ENCODE results near the gene IQCM. TPM values are rescaled to one million over a fixed set of nuclear protein-coding genes. Genes with fewer than 3 reads are reported as not detected.

The IQCM gene
- polyA plus RNA-seq, 3 donors, result not detected

DNA sequence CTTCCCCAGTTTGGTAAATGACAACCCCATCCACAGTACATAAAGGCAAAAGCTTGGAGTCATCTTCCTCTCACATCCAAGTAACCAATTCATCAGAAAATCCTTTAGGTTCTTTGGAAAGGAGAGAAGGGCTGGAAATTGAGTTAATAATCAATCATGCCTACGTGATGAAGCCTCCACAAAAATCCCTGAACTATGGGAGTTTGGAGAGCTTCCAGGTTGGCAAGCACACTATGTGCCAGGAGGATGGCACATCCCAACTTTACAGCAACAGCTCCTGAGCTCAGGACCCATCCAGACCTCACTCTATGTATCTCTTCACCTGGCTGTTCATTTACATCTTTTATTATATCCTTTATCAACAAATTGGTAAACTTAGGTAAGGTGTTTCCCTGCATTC, 98.9 kb downstream of the IQCM start:
- Histone ChIP-seq H3K36me3 (replicated peaks in 1 of 2; ENCODE audit: control insufficient read depth in 1 of 2, insufficient read depth in 2 of 2, low read length in 2 of 2) (no peaks in the 10 kb centered on the region), H2AFZ (ENCODE audit: insufficient read depth, low read depth, low read length, poor library complexity, severe bottlenecking) (no peak overlapping the region), H4K20me1 (ENCODE audit: insufficient read depth, low read length) (no peaks in the 10 kb centered on the region), H3K9ac (ENCODE audit: insufficient read depth, low read length, poor library complexity, severe bottlenecking) (no peak overlapping the region), H3K9me3 (replicated peaks in 1 of 2; ENCODE audit: control insufficient read depth in 1 of 2, insufficient read depth in 1 of 2, low read length in 2 of 2) (peaks cover 12 to 22% of the 10 kb centered on the region in 2 donors), H3K27ac (ENCODE audit: low read depth in 1 of 2, low read length in 2 of 2) (no peak overlapping the region), H3K4me1 (ENCODE audit: control insufficient read depth in 1 of 2, insufficient read depth in 2 of 2, low read length in 2 of 2) (no peaks in the 10 kb centered on the region), H3K79me2 (ENCODE audit: insufficient read depth, low read length) (no peaks in the 10 kb centered on the region), H3K4me3 (replicated peaks in 1 of 3; ENCODE audit: low read depth in 2 of 3, low read length in 3 of 3) (no peak overlapping the region), H3K4me2 (replicated peaks; ENCODE audit: extremely low read depth, low read length, poor library complexity, severe bottlenecking) (no peak overlapping the region), H3K27me3 (ENCODE audit: control insufficient read depth in 2 of 2, insufficient read depth in 2 of 2, low read length in 2 of 2) (no peaks in the 10 kb centered on the region)
- TF ChIP-seq, protein P1, sequence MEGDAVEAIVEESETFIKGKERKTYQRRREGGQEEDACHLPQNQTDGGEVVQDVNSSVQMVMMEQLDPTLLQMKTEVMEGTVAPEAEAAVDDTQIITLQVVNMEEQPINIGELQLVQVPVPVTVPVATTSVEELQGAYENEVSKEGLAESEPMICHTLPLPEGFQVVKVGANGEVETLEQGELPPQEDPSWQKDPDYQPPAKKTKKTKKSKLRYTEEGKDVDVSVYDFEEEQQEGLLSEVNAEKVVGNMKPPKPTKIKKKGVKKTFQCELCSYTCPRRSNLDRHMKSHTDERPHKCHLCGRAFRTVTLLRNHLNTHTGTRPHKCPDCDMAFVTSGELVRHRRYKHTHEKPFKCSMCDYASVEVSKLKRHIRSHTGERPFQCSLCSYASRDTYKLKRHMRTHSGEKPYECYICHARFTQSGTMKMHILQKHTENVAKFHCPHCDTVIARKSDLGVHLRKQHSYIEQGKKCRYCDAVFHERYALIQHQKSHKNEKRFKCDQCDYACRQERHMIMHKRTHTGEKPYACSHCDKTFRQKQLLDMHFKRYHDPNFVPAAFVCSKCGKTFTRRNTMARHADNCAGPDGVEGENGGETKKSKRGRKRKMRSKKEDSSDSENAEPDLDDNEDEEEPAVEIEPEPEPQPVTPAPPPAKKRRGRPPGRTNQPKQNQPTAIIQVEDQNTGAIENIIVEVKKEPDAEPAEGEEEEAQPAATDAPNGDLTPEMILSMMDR (IDR thresholded peaks at IDR 0.05), result no peak
- H3K4me3 Mint-ChIP-seq, result no peak overlapping the region
- no peak overlapping the region for H3K27ac Mint-ChIP-seq
- DNase-seq, result no peak
- intact Hi-C loops (cut with micrococcal nuclease), result no loop called here
- H3K9me3 Mint-ChIP-seq, result peaks cover 3 to 18% (median 8%) of the 10 kb centered on the region in 7 donors
- 80% methylated on average over 1 of the region's 1 CpG for WGBS (ENCODE audit: insufficient coverage)
- H3K36me3 Mint-ChIP-seq, result no peaks in the 10 kb centered on the region
- no peaks in the 10 kb centered on the region for H3K4me1 Mint-ChIP-seq
- peaks cover 0 to 2% (median 0%) of the 10 kb centered on the region in 3 donors for H3K27me3 Mint-ChIP-seq (ENCODE audit: low read depth in 3 of 3)

DNA sequence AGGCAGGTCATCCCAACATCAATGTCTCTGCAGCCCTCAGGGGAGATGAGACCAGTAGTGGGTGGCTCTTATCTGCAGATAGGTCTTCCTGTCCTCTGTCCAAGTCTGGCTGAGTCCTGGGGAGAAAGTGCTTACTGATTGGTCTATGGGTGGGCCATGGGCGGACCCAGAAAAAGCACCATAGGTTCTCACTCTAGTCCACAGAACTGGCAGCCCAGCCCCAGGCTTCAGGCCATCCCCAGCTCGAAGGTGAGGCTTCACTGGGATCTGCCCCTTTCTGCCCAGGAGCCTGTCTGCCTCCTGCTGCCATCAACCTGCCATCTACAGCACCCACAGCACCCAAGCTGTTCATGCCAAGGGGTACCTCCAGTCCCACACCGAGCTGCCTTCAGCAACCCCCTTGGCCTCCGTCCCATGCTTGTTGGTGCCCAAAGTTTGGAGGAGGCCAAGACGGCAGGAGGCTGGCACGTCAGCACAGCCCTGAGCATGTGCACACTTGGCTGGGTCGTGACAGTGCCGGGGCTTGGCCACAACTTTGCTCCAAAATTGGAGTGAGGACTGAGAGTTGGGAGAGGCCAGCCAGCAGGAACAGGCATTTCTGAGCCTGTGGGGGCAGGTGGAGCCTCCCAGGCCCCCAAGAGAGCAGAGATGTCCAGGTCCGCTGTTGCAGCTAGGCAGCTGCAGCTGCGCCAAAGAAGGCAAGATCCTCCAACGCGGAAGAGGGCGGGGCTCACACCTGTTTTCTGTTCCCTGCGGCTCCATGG, 99.6 kb downstream of the IQCM start:
- WGBS (ENCODE audit: insufficient coverage), result 94% methylated on average over 12 of the region's 14 CpGs
- Histone ChIP-seq H3K4me2 (replicated peaks; ENCODE audit: extremely low read depth, low read length, poor library complexity, severe bottlenecking) (no peak overlapping the region), H3K27me3 (ENCODE audit: control insufficient read depth in 2 of 2, insufficient read depth in 2 of 2, low read length in 2 of 2) (no peaks in the 10 kb centered on the region), H3K4me1 (ENCODE audit: control insufficient read depth in 1 of 2, insufficient read depth in 2 of 2, low read length in 2 of 2) (no peaks in the 10 kb centered on the region), H3K9me3 (replicated peaks in 1 of 2; ENCODE audit: control insufficient read depth in 1 of 2, insufficient read depth in 1 of 2, low read length in 2 of 2) (peaks cover 12 to 22% of the 10 kb centered on the region in 2 donors), H2AFZ (ENCODE audit: insufficient read depth, low read depth, low read length, poor library complexity, severe bottlenecking) (no peak overlapping the region), H3K9ac (ENCODE audit: insufficient read depth, low read length, poor library complexity, severe bottlenecking) (no peak overlapping the region), H3K79me2 (ENCODE audit: insufficient read depth, low read length) (no peaks in the 10 kb centered on the region), H3K36me3 (replicated peaks in 1 of 2; ENCODE audit: control insufficient read depth in 1 of 2, insufficient read depth in 2 of 2, low read length in 2 of 2) (no peaks in the 10 kb centered on the region), H3K27ac (ENCODE audit: low read depth in 1 of 2, low read length in 2 of 2) (no peak overlapping the region), H3K4me3 (replicated peaks in 1 of 3; ENCODE audit: low read depth in 2 of 3, low read length in 3 of 3) (no peak overlapping the region), H4K20me1 (ENCODE audit: insufficient read depth, low read length) (no peaks in the 10 kb centered on the region)
- Mint-ChIP-seq H3K9me3 (peaks cover 3 to 18% (median 8%) of the 10 kb centered on the region in 7 donors), H3K4me3 (no peak overlapping the region), H3K27me3 (ENCODE audit: low read depth in 3 of 3) (peaks cover 0 to 2% (median 0%) of the 10 kb centered on the region in 3 donors), H3K36me3 (no peaks in the 10 kb centered on the region), H3K27ac (no peak overlapping the region), H3K4me1 (no peaks in the 10 kb centered on the region)
- DNase-seq, result no peak
- TF ChIP-seq, protein P1 (IDR thresholded peaks at IDR 0.05), result no peak
- intact Hi-C loops (cut with micrococcal nuclease), result no loop called here

All from CD14-positive monocyte (primary cell).